GM19239 (cell line): ENCODE data around the gene PDCD4.
A peak's percentile ranks its signal among the peaks of the same experiment; 100 is the strongest.

Source experiments
- DNase-seq: peaks from one replicate; pipeline ENCODE4 v3.0.0; 2011; ENCODE audit warnings: low spot score; ENCODE audit not compliant: insufficient read length
- FAIRE-seq: peaks from 2 replicates; lab custom pipeline; 2011; peaks lifted over from hg19 to GRCh38; lab: Jason Lieb, UNC

Gene PDCD4

DNA sequence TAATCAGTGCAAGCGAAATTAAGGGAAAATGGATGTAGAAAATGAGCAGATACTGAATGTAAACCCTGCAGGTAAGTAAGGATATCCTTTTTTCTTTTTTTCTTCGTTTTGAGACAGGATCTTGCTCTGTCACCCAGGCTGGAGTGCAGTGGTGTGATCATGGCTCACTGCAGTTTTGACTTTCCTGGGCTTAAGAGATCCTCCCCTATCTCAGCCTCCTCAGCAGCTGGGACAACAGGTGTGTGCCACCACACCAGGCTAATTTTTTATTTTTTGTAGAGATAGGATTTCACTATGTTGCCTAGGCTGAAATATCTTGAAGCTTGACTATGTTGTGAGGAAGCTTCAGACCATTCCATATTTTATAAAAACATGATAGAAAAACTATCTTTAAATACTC is 4.3 kb downstream of the PDCD4 start:
- peak; percentile 40 for FAIRE-seq
- no peak for DNase-seq

DNA sequence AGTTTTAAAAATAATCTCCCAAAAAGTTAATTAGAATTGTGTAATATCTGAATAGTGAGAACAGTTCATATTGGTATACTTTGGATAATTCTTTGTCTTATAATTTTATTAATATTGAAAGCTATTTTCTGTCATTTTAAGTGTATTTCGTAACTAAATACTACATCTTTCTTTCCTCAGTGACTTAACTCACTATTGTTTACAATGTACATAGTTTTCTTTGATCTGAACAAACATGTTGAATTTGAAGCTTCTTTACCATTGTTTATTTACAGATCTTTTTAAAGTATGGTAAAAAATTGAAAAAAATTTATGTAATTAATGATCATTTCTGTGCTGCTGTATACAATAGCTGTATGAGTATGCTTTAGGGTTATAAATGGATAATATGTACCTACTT is 5.1 kb downstream of the PDCD4 start:
- no peak for FAIRE-seq
- no peak for DNase-seq

DNA sequence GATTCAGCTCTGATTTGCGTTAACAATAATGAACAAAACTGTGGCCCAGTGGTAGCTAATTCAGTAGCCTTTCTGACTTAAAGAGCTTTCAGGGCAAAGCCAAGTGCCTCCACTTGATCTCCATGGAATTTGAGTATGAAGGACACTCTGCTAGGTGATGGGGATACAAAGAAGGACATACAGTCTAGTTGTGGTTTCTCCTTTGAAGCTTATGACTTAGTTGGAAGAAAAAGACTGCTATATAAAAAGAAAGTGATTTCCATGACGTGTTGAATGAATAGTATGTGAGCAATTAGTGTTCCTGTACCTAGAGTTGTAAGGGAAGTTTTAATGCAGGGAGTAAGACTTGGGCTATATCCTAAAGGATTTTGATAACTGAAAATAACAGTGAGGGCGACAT is 8.3 kb downstream of the PDCD4 start:
- no peak for FAIRE-seq
- DNase-seq, result no peak

- DNase-seq, result no peak
- no peak for FAIRE-seq
Measured at GRCh38 chr10:110881247-110881646, 9.5 kb downstream of the PDCD4 start.

DNA sequence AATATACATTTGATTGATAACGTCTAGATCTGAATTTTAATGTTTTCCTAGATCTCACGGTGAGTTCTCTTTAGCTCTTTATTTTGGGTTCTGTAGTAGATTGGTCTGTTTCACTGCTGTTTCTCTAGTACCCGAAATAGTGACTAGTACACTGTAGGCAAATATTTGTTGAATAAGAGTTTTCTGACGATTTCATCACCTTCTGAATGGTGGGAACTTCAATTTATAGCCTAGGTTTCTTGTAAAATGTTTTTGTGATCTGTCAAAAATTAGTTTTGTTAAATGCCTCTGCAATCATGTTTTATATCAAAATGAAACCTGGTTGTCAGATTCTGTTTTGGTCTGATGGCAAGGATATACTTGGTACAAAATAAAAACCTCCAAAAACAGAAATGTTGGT is 10.2 kb downstream of the PDCD4 start:
- FAIRE-seq (no peak), DNase-seq (no peak)

DNA sequence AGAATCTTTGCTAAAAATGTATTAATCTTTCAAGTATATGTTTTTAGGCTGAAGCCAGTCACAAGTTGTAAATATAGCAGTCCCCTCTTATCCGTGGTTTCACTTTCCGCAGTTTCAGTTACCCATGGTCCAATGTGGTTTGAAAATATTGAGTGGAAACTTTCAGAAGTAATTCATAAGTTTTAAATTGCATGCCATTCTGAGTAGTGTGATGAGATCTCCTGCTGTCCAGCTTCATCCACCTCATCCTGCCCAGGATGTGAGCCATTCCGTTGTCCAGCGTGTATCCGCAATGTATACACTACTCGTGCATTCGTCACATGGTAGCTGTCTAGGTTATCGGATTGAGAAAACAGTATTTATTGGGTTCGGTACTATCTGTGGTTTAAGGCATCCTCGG is 12.2 kb downstream of the PDCD4 start:
- FAIRE-seq, result peak; percentile 8
- DNase-seq, result no peak

DNA sequence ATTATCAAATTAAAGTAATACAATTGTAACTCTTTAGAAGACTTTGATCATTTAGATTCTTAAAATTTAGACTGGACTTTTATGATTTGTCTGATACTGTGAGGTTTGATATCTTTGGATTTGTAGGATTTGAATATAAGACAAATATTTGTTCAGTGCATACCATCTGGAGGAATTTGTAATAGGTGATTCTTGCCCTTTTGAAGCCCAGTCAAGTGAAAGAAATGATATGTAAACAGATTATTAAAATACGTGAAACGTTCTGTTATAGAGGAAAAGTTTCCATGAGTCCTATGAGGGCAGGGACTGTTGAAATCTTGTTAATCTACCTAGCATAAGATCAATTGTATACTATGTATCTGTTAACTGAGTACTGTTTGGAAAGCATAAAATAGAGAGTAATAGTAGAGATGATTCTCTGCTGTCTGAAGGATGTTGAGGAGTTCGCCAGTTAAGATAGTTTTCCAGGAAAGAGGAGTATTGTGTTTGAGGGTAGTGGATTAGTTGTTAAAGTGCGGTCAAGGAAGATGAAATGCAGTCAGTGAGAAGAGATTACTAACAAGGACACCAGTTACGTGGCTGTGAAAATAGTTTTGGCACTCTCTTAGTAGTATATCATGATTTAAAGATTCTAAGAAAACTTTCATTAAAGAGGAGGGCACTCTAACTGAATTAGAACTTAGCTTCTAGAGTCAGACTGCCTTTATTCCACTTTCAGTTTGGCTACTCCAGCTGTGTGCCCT is 14.4 kb downstream of the PDCD4 start:
- FAIRE-seq, result peak; percentile 57

DNA sequence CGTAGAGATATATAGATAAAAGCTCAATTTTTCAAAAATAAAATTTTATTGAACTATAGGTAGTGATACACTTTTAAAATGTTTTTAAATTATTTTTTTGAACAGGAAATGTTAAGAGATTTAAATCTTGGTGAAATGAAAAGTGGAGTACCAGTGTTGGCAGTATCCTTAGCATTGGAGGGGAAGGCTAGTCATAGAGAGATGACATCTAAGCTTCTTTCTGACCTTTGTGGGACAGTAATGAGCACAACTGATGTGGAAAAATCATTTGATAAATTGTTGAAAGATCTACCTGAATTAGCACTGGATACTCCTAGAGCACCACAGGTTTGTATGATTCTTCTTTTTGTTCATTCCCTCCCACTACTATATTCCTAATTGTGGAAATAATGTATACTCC is 15.8 kb downstream of the PDCD4 start:
- FAIRE-seq, result no peak

More for the DNA sequence above, 14.4 kb downstream of the PDCD4 start:
- DNase-seq, result no peak

DNA sequence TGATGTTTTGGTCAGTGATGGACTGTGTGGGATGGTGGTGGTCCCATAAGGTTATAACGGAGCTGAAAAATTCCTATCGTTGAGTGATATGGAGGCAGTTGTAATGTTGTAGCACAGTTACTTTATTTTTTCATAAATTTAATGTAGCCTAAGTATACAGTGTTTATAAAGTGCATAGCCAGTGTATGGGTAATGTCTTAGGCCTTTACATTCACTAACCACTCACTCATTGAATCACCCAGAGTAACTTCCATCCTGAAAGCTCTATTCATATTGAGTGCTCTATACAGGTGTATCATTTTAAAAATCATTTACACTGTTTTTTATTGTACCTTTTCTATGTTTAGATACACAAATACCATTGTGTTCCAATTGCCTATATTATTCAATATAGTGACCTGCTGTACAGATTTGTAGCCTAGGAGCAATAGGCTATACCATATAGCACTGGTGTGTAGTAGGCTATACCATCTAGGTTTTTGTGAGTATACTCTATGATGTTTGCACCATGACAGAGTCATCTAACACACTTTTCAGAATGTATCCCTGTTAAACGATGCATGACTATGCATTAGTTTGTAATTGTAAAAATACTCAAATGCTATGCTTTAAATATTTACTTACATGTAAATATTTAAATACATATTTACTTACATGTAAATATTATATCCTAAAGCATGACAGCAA is 21.0 kb downstream of the PDCD4 start:
- DNase-seq, result no peak
- FAIRE-seq, result no peak

More for the DNA sequence above, 15.8 kb downstream of the PDCD4 start:
- no peak for DNase-seq

- FAIRE-seq (peak; percentile 89), DNase-seq (no peak)
Measured at GRCh38 chr10:110893559-110894179, 21.9 kb downstream of the PDCD4 start.

DNA sequence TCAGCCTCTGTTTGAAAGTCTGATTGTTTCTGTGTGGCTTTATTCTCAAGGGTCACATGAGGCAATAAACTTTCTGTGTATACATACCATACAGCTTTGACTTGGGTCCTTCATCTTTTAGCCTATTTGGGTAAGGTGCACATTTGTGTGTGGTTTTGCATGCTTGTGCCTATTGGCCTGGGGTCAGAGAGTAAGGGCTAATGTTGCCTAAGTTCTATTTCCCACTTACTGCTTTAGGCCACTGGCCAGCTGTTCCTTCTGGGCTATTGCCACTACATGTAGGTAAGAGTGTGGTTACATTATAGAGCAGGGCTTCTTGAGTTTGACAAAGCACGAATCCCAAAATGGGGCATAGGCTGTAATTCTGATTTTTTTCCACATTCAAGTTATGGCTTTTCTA is 25.5 kb downstream of the PDCD4 start:
- no peak for DNase-seq

GRCh38 chr10:110898391-110898790 is 26.7 kb downstream of the PDCD4 start:
- no peak for FAIRE-seq

More for the DNA sequence above, 25.5 kb downstream of the PDCD4 start:
- no peak for FAIRE-seq

DNA sequence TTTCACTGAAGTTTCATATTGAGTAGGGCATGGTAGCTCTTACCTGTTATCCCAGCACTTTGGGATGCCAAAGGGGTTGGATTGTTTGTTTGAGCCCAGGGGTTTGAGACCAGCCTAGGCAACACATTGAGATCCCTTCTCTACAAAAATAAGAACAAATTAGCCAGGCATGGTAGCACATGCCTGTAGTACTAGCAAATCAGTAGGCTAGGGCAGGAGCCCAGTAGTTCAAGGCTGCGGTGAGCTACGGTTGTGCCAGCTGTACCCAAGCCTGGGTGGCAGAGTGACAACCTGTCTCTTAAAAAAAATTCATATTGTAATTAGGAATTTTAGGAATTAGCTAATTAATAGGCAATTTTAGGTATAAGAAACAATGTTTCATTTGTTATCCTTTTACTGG is 29.3 kb downstream of the PDCD4 start:
- FAIRE-seq (no peak), DNase-seq (no peak)

More at GRCh38 chr10:110898391-110898790, 26.7 kb downstream of the PDCD4 start:
- DNase-seq, result no peak

DNA sequence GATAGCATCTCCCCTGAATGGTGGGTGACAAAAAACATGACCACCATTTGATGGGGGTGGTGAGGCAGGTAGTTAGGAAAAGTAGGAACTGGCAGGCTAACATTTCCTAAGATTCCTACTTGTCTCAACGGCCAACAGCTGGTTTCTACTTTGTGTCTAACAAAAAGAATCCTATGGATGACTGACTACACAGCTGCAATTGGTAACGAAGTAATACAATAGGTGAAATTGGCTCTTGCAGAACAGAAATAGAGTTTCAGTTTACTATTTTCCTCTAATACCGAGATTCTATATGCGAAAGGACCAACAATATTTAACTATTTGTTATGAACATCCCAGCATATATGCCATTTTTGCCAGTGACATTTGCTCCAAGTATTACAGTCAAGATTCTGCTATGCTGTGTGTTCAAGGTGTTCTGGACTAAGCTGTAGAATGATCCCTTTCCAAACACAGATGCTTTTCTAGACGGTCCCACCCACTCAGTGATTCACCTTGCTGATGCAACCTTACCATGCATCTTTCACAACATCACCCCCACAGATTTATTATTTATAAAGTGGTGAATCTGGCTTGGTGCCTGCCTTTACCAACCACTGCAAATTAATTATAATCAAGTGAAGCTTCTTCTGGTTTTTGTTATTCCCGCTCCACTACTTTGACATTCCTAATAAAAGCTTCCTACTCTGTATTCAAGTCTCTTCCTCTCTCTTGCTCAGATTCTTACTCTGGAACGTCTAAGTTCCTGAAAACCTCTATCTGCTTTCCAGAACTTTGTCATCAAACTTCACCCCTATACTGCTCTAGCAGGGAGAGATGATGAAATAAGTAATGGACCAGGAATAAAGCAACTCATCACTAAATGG is 30.5 kb downstream of the PDCD4 start:
- FAIRE-seq (peak; percentile 71), DNase-seq (no peak)

- DNase-seq (no peak), FAIRE-seq (peak; percentile 14)
Measured at GRCh38 chr10:110903280-110904278, 31.9 kb downstream of the PDCD4 start.

DNA sequence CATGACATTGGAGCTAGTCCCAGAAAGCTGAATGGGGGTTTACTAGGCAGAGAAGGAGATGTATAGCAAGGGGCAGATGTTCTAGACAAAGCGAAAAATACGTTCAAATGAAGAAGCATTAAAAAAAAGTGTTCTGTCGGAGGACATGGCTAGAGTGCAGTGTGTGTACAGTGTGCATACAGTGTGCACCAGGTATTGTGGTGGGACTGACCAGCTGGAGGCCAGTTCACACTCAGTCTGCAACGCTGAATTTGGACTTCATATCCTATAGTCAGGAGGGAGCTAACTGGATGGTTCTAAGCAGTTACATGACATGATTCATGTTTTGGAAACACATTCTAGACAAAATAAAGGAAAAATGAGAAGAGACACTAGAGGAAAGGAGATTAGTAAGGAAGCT is 38.4 kb downstream of the PDCD4 start:
- DNase-seq (no peak), FAIRE-seq (no peak)

DNA sequence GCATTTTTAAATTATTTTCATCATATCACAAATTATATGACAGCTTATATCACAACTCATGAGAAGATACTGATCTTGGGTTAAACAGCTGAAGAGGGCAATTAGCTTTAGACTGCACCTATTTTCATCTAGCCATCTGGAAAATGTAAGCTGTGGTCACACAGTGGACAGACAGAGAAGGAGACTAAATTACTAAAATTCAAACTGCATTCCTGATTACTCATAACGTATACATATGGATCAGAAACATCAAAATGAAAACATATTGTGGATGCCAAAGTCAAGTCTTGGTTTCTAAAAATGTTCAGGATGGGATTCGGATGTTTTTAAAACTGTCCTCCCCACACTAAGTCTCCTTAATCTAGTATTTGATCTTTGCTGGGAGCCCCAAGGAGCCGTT is 40.6 kb downstream of the PDCD4 start:
- no peak for FAIRE-seq

DNA sequence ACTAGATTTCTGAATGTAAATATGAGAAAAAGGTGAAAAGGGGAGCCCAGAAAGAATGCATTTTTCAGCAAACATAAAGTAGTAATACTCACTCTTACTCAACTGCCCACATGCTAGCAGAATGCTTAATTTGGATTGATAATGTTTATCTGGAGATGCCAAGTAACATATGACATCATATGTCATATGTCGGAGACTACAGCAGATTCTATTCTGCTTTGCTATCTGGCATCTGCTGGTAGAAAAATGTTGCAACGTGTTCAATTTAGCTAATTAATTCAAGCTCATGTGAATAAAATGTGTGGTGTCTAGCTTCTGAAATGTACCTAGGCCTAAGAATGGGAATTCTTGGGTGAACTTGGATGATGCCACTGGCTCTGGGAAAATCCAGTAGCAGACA is 42.7 kb downstream of the PDCD4 start:
- FAIRE-seq, result peak; percentile 51

More for the DNA sequence above, 40.6 kb downstream of the PDCD4 start:
- no peak for DNase-seq

DNA sequence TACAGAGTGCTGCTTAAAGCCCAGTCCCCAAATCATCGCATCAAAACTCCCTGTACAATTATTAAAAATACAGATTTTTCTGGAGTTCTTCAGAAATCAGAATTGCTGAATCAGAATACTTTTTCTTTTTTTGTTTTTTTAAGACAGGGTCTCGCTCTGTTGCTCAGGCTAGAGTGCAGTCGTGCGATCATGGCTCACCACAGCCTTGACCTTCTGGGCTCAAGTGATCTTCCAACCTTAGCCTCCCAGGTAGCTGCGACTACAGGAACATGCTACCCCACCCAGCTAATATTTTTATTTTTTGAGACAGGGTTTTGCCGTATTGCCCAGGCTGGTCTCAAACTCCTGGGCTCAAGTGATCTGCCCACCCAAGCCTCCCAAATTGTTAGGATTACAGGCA is 43.3 kb downstream of the PDCD4 start:
- FAIRE-seq, result peak; percentile 88
- no peak for DNase-seq

More for the DNA sequence above, 42.7 kb downstream of the PDCD4 start:
- DNase-seq, result no peak
